ENCODE results near the gene FMNL2.

The FMNL2 gene

GRCh38 chr2:152678808-152679207 lies 343.8 kb downstream of the FMNL2 start:
- Histone ChIP-seq H3K36me3 (peaks cover 51 to 63% (median 51%) of the 10 kb centered on the region in 3 donors), H3K27ac (no peak overlapping the region), H3K9me3 (no peaks in the 10 kb centered on the region), H3K4me3 (no peak overlapping the region), H3K27me3 (no peaks in the 10 kb centered on the region), H3K4me1 (no peaks in the 10 kb centered on the region)
- no peak for DNase-seq
- intact Hi-C loops (cut with DNase I; ENCODE audit: low total_unique reads) = no loop called here
- no peak for TF ChIP-seq CTCF (IDR thresholded peaks at IDR 0.05)

GRCh38 chr2:152682663-152683062 lies 347.7 kb downstream of the FMNL2 start:
- Histone ChIP-seq H3K36me3 (peaks cover 30 to 37% (median 32%) of the 10 kb centered on the region in 3 donors), H3K9me3 (no peaks in the 10 kb centered on the region), H3K27ac (no peak overlapping the region), H3K4me1 (no peaks in the 10 kb centered on the region), H3K27me3 (no peaks in the 10 kb centered on the region), H3K4me3 (no peak overlapping the region)
- intact Hi-C loops (cut with DNase I; ENCODE audit: low total_unique reads) = no loop called here
- TF ChIP-seq CTCF (IDR thresholded peaks at IDR 0.05) = no peak
- no peak for DNase-seq

DNA sequence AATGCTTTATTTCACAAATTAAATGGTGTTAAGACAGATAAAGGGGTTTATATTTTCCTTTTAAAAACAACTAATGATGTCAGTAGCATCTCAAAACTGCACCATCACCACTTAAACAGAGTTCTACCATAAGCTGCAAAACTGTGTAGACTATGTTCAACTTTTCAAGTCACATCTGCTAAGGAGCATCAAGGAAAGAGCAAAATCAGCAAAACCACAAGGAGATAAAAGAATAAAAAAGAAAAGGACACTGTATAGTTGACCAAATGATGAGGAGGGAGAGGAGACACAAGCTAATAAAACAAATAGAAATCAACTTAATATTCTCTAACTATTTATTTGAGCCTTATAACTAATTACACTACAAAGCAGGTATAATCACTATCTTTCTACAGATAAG lies 348.4 kb downstream of the FMNL2 start:
- intact Hi-C loops (cut with DNase I; ENCODE audit: low total_unique reads) = no loop called here
- H3K4me3 ChIP-seq = no peak overlapping the region
- no peak for TF ChIP-seq CTCF (IDR thresholded peaks at IDR 0.05)
- H3K9me3 ChIP-seq = no peaks in the 10 kb centered on the region
- no peaks in the 10 kb centered on the region for H3K4me1 ChIP-seq
- peaks cover 31 to 36% (median 33%) of the 10 kb centered on the region in 3 donors for H3K36me3 ChIP-seq
- H3K27ac ChIP-seq = no peak overlapping the region
- no peak for DNase-seq
- H3K27me3 ChIP-seq = no peaks in the 10 kb centered on the region

GRCh38 chr2:152686321-152686720 lies 351.3 kb downstream of the FMNL2 start:
- H3K9me3 ChIP-seq = no peaks in the 10 kb centered on the region
- peaks cover 6 to 8% (median 6%) of the 10 kb centered on the region in 3 donors for H3K36me3 ChIP-seq
- no peak for TF ChIP-seq CTCF (IDR thresholded peaks at IDR 0.05)

GRCh38 chr2:152693033-152693432 lies 358.1 kb downstream of the FMNL2 start:
- Histone ChIP-seq H3K4me1 (peaks cover 0 to 20% (median 0%) of the 10 kb centered on the region in 4 donors), H3K27ac (no peak overlapping the region), H3K27me3 (no peaks in the 10 kb centered on the region), H3K36me3 (peaks cover under 1 to 18% (median 2%) of the 10 kb centered on the region in 3 donors), H3K9me3 (no peaks in the 10 kb centered on the region), H3K4me3 (no peak overlapping the region)
- intact Hi-C loops (cut with DNase I; ENCODE audit: low total_unique reads) = no loop called here
- TF ChIP-seq CTCF (IDR thresholded peaks at IDR 0.05) = no peak
- DNase-seq = no peak

More at GRCh38 chr2:152686321-152686720, 351.3 kb downstream of the FMNL2 start:
- Histone ChIP-seq H3K4me3 (no peak overlapping the region), H3K27ac (no peak overlapping the region), H3K4me1 (no peaks in the 10 kb centered on the region), H3K27me3 (no peaks in the 10 kb centered on the region)
- no peak for DNase-seq
- intact Hi-C loops (cut with DNase I; ENCODE audit: low total_unique reads) = no loop called here

- no peak for DNase-seq
- intact Hi-C loops (cut with DNase I; ENCODE audit: low total_unique reads) = no loop called here
- Histone ChIP-seq H3K27ac (peak overlapping the region in 1 of 2 donors; percentile 23), H3K36me3 (peaks cover 0 to 18% (median 0%) of the 10 kb centered on the region in 3 donors), H3K4me1 (peaks cover 0 to 20% (median 0%) of the 10 kb centered on the region in 4 donors), H3K4me3 (peak overlapping the region; percentile 18 to 23), H3K27me3 (no peaks in the 10 kb centered on the region), H3K9me3 (no peaks in the 10 kb centered on the region)
- no peak for TF ChIP-seq CTCF (IDR thresholded peaks at IDR 0.05)
Measured at GRCh38 chr2:152694161-152694661, 359.2 kb downstream of the FMNL2 start.
